ENCODE measurements around the gene OLFM3. TPM values are rescaled to one million over a fixed set of nuclear protein-coding genes. Genes with fewer than 3 reads are reported as not detected.

Gene OLFM3
- total RNA-seq, 1 experiment from 2014 or later, result not detected

DNA sequence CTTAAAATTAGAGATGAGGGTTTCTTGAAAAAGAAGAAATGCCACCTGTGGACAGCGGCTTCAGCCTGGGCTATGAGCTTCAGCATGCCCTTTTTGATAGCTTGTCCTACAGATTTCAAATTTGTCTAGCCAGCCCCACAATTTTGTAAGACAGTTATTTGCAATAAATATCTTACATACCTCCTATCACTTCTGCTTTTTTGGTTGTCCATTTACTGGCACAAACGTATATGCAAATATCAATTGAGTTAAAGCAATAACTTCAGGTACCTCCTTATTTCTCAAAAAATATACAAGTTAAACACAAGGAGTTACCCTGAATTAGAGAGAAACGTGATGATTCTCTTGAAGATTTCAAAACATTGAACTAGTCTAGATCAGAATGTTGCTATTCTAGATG is 53.5 kb downstream of the OLFM3 start:
- H3K9me2 ChIP-seq (ENCODE audit: insufficient read depth), result no peaks in the 10 kb centered on the region
- H3K79me2 ChIP-seq (ENCODE audit: insufficient read depth, low read length), result no peaks in the 10 kb centered on the region
- H3K36me3 ChIP-seq (ENCODE audit: control insufficient read depth in 1 of 2, insufficient read depth in 2 of 2, low read length in 2 of 2), result no peaks in the 10 kb centered on the region
- ChIA-PET CTCF (no interaction called here), RAD21 (ENCODE audit: low non-redundant PET in 1 of 2, low total read pairs in 2 of 2, uncharacterized antibody in 2 of 2, unreplicated experiment in 2 of 2) (no interaction called here), POLR2A (no interaction called here)
- ATAC-seq (no peak), DNase-seq (ENCODE audit: low read depth, low spot score) (no peak)
- intact Hi-C loops (cut with micrococcal nuclease), result no loop called here
- no peaks in the 10 kb centered on the region for H3K4me1 ChIP-seq (ENCODE audit: control insufficient read depth in 1 of 2, insufficient read depth in 2 of 2, low read length in 2 of 2)
- no peak overlapping the region for H3K27ac ChIP-seq (ENCODE audit: low read depth, low read length)
- no TSS peak for BruUV-seq (replicated peaks)
- no peak overlapping the region for H2AFZ ChIP-seq (ENCODE audit: low read depth, low read length, poor library complexity, severe bottlenecking)
- H3K27me3 ChIP-seq (ENCODE audit: insufficient read depth, low read length), result no peaks in the 10 kb centered on the region
- no peak for TF ChIP-seq POLR2AphosphoS5 (IDR thresholded peaks at IDR 0.05; ENCODE audit: low read depth, low read length)
- no peak for TF ChIP-seq EGR1 (IDR thresholded peaks at IDR 0.05; ENCODE audit: low read depth)
- TF ChIP-seq, protein P1, sequence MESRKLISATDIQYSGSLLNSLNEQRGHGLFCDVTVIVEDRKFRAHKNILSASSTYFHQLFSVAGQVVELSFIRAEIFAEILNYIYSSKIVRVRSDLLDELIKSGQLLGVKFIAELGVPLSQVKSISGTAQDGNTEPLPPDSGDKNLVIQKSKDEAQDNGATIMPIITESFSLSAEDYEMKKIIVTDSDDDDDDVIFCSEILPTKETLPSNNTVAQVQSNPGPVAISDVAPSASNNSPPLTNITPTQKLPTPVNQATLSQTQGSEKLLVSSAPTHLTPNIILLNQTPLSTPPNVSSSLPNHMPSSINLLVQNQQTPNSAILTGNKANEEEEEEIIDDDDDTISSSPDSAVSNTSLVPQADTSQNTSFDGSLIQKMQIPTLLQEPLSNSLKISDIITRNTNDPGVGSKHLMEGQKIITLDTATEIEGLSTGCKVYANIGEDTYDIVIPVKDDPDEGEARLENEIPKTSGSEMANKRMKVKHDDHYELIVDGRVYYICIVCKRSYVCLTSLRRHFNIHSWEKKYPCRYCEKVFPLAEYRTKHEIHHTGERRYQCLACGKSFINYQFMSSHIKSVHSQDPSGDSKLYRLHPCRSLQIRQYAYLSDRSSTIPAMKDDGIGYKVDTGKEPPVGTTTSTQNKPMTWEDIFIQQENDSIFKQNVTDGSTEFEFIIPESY (IDR thresholded peaks at IDR 0.05; ENCODE audit: extremely low read depth, insufficient replicate concordance, low read length), result no peak
- TF ChIP-seq FOSL1 (IDR thresholded peaks at IDR 0.05; ENCODE audit: low read depth), result no peak
- TF ChIP-seq JUND (IDR thresholded peaks at IDR 0.05), result no peak
- TF ChIP-seq, protein P2, sequence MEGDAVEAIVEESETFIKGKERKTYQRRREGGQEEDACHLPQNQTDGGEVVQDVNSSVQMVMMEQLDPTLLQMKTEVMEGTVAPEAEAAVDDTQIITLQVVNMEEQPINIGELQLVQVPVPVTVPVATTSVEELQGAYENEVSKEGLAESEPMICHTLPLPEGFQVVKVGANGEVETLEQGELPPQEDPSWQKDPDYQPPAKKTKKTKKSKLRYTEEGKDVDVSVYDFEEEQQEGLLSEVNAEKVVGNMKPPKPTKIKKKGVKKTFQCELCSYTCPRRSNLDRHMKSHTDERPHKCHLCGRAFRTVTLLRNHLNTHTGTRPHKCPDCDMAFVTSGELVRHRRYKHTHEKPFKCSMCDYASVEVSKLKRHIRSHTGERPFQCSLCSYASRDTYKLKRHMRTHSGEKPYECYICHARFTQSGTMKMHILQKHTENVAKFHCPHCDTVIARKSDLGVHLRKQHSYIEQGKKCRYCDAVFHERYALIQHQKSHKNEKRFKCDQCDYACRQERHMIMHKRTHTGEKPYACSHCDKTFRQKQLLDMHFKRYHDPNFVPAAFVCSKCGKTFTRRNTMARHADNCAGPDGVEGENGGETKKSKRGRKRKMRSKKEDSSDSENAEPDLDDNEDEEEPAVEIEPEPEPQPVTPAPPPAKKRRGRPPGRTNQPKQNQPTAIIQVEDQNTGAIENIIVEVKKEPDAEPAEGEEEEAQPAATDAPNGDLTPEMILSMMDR (IDR thresholded peaks at IDR 0.05 in 2 of 3, conservative IDR thresholded peaks at IDR 0.05 in 1 of 3; ENCODE audit: borderline replicate concordance in 1 of 3, insufficient read depth in 1 of 3, low read depth in 2 of 3, low read length in 2 of 3), result no peak
- TF ChIP-seq, protein P3, sequence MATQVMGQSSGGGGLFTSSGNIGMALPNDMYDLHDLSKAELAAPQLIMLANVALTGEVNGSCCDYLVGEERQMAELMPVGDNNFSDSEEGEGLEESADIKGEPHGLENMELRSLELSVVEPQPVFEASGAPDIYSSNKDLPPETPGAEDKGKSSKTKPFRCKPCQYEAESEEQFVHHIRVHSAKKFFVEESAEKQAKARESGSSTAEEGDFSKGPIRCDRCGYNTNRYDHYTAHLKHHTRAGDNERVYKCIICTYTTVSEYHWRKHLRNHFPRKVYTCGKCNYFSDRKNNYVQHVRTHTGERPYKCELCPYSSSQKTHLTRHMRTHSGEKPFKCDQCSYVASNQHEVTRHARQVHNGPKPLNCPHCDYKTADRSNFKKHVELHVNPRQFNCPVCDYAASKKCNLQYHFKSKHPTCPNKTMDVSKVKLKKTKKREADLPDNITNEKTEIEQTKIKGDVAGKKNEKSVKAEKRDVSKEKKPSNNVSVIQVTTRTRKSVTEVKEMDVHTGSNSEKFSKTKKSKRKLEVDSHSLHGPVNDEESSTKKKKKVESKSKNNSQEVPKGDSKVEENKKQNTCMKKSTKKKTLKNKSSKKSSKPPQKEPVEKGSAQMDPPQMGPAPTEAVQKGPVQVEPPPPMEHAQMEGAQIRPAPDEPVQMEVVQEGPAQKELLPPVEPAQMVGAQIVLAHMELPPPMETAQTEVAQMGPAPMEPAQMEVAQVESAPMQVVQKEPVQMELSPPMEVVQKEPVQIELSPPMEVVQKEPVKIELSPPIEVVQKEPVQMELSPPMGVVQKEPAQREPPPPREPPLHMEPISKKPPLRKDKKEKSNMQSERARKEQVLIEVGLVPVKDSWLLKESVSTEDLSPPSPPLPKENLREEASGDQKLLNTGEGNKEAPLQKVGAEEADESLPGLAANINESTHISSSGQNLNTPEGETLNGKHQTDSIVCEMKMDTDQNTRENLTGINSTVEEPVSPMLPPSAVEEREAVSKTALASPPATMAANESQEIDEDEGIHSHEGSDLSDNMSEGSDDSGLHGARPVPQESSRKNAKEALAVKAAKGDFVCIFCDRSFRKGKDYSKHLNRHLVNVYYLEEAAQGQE (IDR thresholded peaks at IDR 0.05; ENCODE audit: low read depth), result no peak
- TF ChIP-seq ELF1 (IDR thresholded peaks at IDR 0.05; ENCODE audit: borderline replicate concordance, low read depth), result no peak
- TF ChIP-seq, protein P4, sequence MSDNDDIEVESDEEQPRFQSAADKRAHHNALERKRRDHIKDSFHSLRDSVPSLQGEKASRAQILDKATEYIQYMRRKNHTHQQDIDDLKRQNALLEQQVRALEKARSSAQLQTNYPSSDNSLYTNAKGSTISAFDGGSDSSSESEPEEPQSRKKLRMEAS (IDR thresholded peaks at IDR 0.05), result no peak
- TF ChIP-seq POLR2A (IDR thresholded peaks at IDR 0.05; ENCODE audit: borderline replicate concordance, extremely low read depth, insufficient read depth, insufficient read length), result no peak
- TF ChIP-seq CEBPB (IDR thresholded peaks at IDR 0.05; ENCODE audit: low read depth), result no peak
- TF ChIP-seq EZH2phosphoT487 (IDR thresholded peaks at IDR 0.05; ENCODE audit: borderline replicate concordance), result no peak
- no peak overlapping the region for H3K4me3 ChIP-seq (replicated peaks in 1 of 2; ENCODE audit: low read depth in 1 of 2, low read length in 2 of 2)
- no peak overlapping the region for H3K4me2 ChIP-seq (ENCODE audit: low read length)
- H4K20me1 ChIP-seq (ENCODE audit: insufficient read depth), result no peaks in the 10 kb centered on the region
- no peaks in the 10 kb centered on the region for H3K9me3 ChIP-seq (ENCODE audit: control insufficient read depth in 1 of 2, insufficient read depth in 1 of 2, low read depth in 1 of 2, low read length in 2 of 2)
- H3K9ac ChIP-seq (ENCODE audit: low read length), result no peak overlapping the region
